ENCODE data around the gene INAFM1.

DNA sequence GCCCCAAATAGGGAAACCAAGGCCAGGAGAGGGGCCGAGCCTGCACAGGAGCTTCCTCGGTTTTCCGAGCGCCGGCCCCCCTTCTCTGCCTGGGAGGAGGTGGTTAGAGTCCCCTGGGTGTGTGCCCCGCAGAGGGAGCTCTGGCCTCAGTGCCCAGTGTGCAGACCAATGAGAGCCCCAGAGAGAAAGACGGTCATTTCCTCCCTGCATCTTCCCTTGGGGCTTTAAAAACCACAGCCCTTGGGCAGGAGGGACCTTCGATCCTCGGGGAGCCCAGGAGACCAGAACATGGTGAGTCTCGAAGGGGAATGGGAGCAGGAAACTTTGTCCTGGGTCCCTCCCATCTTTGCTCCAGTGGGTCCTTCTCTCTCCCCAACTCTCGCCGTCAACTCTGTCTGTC is 34.9 kb downstream of the INAFM1 start, which contains the start of gene C5AR1:
- TF ChIP-seq, protein P1, sequence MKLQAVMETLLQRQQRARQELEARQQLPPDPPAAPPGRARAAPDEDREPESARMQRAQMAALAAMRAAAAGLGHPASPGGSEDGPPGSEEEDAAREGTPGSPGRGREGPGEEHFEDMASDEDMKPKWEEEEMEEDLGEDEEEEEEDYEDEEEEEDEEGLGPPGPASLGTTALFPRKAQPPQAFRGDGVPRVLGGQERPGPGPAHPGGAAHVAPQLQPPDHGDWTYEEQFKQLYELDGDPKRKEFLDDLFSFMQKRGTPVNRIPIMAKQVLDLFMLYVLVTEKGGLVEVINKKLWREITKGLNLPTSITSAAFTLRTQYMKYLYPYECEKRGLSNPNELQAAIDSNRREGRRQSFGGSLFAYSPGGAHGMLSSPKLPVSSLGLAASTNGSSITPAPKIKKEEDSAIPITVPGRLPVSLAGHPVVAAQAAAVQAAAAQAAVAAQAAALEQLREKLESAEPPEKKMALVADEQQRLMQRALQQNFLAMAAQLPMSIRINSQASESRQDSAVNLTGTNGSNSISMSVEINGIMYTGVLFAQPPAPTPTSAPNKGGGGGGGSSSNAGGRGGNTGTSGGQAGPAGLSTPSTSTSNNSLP (IDR thresholded peaks at IDR 0.05; ENCODE audit: borderline replicate concordance, low read depth, low read length), result no peak
- TF ChIP-seq, protein P2, sequence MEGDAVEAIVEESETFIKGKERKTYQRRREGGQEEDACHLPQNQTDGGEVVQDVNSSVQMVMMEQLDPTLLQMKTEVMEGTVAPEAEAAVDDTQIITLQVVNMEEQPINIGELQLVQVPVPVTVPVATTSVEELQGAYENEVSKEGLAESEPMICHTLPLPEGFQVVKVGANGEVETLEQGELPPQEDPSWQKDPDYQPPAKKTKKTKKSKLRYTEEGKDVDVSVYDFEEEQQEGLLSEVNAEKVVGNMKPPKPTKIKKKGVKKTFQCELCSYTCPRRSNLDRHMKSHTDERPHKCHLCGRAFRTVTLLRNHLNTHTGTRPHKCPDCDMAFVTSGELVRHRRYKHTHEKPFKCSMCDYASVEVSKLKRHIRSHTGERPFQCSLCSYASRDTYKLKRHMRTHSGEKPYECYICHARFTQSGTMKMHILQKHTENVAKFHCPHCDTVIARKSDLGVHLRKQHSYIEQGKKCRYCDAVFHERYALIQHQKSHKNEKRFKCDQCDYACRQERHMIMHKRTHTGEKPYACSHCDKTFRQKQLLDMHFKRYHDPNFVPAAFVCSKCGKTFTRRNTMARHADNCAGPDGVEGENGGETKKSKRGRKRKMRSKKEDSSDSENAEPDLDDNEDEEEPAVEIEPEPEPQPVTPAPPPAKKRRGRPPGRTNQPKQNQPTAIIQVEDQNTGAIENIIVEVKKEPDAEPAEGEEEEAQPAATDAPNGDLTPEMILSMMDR (IDR thresholded peaks at IDR 0.05 in 2 of 3, conservative IDR thresholded peaks at IDR 0.05 in 1 of 3; ENCODE audit: insufficient read depth in 2 of 3, low read depth in 1 of 3, low read length in 3 of 3), result peak; percentile 27 to 55 (median 39); a peak in 3 of 6 replicates
- TF ChIP-seq HDGF (IDR thresholded peaks at IDR 0.05), result no peak

Data from K562 (cell line).